Measurements from ENCODE around the gene GAREM2.
A peak's percentile ranks its signal among the peaks of the same experiment; 100 is the strongest.

The GAREM2 gene

DNA sequence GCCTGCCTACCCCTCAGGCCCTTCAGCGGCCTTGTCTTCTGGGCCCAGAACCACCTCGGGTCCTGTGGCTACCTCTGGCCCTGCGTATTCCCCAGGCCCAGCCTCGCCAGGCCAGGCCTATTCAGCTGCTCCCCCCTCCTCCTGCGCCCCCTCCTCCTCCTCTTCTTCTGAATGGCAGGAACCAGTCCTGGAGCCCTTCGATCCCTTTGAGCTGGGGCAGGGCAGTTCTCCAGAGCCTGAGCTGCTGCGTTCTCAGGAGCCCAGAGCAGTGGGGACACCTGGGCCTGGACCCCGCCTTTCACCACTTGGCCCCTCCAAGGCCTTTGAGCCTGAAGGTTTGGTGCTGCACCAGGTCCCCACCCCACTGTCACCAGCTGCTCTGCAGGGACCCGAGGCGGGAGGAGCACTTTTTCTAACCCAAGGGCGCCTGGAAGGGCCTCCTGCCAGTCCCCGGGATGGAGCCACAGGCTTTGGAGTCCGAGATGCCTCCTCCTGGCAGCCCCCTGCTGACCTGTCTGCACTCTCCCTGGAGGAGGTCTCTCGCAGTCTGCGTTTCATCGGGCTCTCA is 14.7 kb downstream of the GAREM2 start:
- no peak for DNase-seq

- no peak for DNase-seq
These were observed 16.2 kb downstream of the GAREM2 start for GRCh38 chr2:26189123-26189522.

DNA sequence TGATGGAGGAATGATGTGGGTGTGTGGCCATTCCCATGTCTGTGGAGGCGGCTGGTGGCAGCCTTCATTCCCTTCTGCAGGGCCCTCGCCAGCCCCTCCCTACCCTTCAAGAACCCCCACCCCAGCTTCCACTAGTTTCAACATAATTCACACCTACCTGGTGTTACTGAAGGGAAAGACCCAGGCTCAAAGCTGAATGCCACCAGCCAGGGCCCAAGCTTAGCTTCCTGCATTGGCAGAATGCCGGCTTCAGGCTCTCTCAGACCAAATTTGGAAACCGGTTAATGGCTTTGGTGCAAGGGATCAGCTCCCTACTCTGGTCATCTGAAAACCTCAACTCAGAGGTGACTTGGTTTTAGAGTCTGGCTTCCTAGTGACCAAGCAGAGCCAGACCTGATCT is 16.9 kb downstream of the GAREM2 start:
- DNase-seq = no peak

- DNase-seq = no peak
These were observed 17.5 kb downstream of the GAREM2 start for GRCh38 chr2:26190369-26190768.

DNA sequence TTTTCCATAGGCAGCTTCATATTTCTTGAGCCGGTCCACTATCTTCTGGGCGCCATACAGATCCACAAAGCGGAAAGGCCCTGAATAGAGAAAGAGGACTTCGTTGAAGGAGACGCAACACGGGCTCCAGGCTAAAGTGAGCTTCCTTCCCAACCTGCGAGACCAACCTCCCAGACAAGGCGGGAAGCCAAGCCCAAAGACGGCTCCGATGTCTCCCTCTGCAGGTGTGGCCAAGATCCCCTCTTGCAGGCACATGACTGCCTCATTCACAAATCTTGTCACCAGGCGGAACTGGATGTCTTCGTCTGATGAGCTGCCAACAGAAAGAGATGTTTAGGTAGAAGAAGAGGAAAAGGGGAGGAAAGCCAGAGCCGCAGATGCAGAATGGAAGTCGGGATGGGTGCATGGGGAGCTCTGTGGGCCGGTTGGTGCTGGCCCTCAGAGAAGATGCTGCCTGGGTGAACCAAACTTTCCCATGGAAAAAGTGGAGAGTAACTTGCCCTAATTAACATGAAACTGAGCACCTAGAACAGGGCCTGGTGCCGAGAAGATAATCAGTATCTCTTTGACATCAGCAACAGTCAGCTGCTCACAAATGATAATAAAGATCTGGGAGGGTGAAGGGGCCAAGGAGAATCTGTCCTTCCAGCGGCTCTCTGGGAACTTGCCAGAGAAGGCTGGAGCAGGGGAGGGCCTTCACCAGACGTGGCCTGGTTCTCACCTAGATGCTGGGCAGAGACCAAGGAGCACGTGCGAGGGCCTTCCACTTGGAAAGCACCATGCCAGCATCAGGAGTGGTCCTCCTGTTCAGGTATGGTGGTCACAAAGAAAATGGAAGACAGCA is 18.6 kb downstream of the GAREM2 start:
- no peak for DNase-seq

DNA sequence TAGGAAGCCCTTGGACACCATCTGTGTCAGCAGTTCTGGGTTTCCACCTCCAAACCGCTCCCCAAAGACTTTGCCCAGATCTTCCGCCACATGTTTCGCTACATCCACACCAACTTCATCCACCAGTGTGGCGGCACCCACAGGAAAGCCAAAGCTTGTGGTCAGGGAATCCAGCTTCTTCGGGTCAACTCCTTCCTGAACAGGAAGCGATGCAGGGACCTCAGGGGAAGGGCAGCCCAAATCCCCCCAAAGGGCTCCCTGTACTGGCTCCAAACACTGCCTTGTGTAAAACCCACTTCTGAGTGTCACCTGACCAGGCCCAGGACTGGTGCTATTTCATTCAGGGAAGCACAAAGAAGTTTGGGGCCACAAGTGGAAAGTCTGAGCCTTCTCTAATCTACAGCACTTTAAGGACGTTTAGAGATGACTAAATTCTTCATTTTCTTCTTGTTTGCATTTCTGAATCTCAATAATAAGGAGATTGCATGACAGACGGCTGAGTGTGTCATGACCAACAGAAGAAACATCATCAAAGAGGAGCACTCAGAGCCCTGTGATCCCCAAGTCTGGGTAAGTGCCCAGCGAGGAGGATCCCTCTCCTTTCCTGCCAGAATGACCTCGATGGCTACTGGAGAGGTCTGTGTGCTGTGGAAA is 20.8 kb downstream of the GAREM2 start:
- DNase-seq = peak; percentile 44

- DNase-seq = no peak
These were observed 22.4 kb downstream of the GAREM2 start for GRCh38 chr2:26195040-26195984.

GRCh38 chr2:26196683-26197418 is 24.0 kb downstream of the GAREM2 start:
- DNase-seq = no peak

DNA sequence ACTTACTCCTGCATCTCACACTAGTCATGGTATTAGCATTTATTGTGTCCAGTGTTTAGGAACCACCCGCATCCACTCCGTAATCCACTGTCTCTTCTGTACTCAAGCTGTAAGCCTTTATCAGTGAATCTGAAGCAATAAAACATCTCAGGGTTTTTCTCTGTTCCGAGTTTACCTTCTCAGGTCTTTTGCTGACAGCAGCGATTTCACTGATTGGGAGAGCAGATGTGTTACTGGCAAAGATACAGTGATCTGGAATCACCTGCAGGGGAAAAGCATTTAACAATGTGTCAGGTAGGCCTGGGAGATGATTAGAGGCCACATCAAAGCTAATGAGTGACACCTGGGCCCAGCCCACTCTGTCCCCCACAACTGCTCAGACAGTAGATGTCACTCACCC is 24.6 kb downstream of the GAREM2 start:
- no peak for DNase-seq

DNA sequence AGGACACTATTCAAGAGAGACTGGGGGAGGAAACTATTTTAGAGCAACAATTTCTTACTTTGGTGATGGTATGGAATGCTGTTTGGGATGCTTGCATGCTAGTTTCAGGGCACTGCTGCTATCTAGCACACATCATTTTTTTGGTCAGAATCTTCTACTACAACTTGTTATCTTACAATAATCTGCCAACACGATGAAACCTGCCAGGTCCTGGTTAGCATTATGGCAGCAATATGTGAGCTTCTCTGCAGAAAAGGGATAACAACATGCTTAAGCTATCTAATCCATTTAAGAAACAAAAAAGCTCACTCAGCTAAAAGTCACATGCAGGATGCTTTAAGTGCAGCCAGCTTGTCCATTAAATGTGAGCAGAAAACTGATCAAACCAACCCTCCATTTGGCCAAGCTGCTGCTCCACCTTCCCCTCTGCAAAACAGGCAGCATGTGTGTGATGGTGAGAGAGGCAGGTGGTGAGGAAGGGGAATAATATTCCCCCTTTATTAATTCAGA is 30.1 kb downstream of the GAREM2 start:
- no peak for DNase-seq

GRCh38 chr2:26203906-26204305 is 31.0 kb downstream of the GAREM2 start:
- DNase-seq = no peak

DNA sequence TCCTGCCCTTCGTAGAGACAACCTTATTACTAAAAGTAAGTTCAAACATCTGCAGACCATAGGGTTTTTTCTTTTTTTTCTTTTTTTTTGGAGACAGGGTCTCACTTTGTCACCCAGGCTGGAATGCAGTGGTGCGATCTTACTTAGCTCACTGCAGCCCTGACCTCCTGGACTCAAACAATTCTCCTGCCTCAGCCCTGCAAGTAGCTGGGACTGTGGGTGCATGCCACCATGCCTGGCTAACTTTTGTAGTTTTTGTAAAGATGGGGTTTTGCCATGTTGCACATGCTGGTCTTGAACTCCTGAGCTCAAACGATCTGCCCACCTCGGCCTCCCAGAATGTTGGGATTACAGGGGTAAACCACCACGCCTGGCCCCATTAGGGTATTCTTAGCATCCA is 39.1 kb downstream of the GAREM2 start:
- no peak for DNase-seq

DNA sequence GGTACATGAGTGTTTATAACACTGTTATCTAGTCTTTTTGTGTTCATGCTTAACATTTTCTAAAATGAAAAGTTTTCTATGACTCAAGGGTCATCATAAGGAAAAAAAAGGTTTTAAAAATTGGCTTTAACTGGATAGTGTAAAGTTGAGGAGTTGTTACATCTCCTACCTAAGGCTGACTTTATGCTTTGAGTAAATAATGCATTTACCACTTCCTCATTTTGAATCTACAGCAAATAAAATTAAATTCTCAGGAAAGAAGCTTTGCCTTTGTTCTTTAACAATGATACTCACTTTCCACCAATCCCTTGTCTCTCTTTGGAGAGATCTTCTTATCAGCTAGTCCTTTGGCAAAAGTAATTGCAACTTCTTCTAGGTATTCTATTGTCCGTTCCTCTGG is 41.9 kb downstream of the GAREM2 start:
- DNase-seq = no peak

- no peak for DNase-seq
These were observed 42.9 kb downstream of the GAREM2 start for GRCh38 chr2:26215833-26216232.

GRCh38 chr2:26216587-26216986 is 43.7 kb downstream of the GAREM2 start:
- no peak for DNase-seq

DNA sequence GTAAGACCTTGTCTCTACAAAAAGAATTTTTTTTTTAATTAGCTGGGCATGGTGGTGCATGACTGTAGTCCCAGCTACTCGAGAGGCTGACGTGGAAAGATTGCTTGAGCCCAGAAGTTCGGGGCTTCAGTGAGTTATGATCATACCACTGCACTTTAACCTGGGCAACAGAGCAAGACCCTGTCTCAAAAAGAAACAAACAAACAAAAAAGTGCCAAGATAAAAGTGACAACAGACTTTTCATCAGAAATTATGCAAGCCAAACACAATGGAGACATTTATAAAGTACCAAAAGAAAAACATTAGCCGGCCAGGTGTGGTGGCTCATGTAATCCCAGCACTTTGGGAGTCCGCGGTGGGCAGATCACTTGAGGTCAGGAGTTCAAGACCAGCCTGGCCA is 44.8 kb downstream of the GAREM2 start:
- no peak for DNase-seq

DNA sequence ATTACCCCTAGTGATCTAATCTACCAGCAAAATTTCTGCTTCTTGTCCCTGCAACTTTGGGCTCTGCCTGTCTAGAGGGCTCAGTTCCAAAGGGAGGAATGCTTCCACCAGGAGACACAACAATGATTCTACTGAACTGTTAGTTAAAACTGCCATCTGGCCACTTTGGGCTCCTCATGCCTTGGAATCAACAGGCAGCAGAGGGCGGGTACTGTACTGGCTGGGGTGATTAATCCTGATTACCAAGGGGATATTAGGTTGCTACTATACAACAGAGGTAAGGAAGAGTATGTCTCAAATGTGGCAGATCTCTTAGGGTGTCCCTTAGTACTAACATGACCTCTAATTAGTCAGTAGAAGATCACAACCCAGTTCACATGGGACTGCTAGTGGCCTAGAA is 50.1 kb downstream of the GAREM2 start:
- no peak for DNase-seq

DNA sequence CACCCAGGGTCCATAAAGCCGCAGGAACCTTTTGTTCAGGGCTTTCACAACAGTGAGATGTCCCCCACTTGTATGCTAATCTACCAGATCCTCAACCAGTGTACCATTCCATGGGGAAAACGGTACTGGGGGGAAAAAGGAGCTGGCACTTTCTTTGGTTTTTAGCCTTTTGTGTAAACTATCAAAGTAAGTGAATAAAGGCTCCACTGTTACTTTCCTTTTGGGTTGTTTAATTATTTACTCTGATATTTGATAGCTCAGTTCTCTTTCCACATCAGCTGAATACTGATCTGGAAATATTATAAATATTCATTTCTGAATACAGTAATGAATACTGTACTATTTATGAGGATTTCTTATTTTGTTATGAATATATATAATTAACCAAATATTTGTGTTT is 51.2 kb downstream of the GAREM2 start:
- DNase-seq = no peak

GRCh38 chr2:26229595-26229994 is 56.7 kb downstream of the GAREM2 start:
- no peak for DNase-seq

GRCh38 chr2:26230806-26231205 is 57.9 kb downstream of the GAREM2 start:
- DNase-seq = no peak

DNA sequence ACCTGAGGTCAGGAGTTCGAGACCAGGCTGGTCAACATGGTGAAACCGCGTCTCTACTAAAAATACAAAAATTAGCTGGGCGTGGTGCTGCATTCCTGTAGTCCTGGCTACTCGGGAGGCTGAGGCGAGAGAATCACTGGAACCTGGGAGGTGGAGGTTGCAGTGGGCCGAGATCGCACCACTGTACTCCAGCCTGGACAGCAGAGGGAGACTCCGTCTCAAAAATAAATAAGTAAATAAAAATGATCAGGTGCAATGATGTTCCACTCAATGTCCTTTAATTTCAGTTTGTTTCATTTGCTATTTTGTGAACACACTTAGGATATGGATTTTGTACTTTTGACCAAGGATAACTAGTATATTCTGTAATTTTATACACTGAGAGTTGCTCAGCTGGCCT is 62.2 kb downstream of the GAREM2 start:
- DNase-seq = no peak

GRCh38 chr2:26237868-26238267 is 65.0 kb downstream of the GAREM2 start:
- no peak for DNase-seq
